NCI-H2107 treated with DMSO at 0.1 percent for 48 hours (cell line): Measurements from ENCODE around the gene TAF1L.
"Not testable (repeated sequence)": the region's sequence is repeated elsewhere in the genome, so short reads cannot be mapped to it uniquely, and the experiment has no call there.

Experiments used
- DNase-seq: peaks from one replicate; lab custom pipeline; 2025; ENCODE audit not compliant: unreplicated experiment; lab: John Stamatoyannopoulos, UW

TAF1L gene, protein sequence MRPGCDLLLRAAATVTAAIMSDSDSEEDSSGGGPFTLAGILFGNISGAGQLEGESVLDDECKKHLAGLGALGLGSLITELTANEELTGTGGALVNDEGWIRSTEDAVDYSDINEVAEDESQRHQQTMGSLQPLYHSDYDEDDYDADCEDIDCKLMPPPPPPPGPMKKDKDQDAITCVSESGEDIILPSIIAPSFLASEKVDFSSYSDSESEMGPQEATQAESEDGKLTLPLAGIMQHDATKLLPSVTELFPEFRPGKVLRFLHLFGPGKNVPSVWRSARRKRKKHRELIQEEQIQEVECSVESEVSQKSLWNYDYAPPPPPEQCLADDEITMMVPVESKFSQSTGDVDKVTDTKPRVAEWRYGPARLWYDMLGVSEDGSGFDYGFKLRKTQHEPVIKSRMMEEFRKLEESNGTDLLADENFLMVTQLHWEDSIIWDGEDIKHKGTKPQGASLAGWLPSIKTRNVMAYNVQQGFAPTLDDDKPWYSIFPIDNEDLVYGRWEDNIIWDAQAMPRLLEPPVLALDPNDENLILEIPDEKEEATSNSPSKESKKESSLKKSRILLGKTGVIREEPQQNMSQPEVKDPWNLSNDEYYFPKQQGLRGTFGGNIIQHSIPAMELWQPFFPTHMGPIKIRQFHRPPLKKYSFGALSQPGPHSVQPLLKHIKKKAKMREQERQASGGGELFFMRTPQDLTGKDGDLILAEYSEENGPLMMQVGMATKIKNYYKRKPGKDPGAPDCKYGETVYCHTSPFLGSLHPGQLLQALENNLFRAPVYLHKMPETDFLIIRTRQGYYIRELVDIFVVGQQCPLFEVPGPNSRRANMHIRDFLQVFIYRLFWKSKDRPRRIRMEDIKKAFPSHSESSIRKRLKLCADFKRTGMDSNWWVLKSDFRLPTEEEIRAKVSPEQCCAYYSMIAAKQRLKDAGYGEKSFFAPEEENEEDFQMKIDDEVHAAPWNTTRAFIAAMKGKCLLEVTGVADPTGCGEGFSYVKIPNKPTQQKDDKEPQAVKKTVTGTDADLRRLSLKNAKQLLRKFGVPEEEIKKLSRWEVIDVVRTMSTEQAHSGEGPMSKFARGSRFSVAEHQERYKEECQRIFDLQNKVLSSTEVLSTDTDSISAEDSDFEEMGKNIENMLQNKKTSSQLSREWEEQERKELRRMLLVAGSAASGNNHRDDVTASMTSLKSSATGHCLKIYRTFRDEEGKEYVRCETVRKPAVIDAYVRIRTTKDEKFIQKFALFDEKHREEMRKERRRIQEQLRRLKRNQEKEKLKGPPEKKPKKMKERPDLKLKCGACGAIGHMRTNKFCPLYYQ (N-terminal part only)

DNA sequence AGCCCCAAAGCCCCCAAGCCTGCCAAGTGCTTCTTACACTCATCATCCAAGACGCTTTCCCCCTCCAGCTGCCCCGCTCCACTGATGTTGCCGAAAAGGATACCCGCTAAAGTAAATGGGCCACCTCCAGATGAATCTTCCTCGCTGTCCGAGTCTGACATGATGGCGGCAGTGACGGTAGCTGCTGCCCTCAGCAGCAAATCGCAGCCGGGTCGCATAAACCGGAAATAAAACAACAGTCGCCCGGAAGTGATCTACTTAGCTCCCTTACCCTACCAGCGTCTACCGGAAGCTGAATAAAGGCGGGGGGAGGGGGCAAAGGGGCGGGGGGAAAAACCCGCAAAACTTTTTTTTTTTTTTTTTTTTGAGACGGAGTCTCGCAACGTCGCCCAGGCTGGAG, at the start of gene TAF1L:
Gene TAF1L (minus strand): TSS at position 308 of the 400 bp plus-strand sequence. CDS start 90 bp downstream, at position 218.
- no peak for DNase-seq

DNA sequence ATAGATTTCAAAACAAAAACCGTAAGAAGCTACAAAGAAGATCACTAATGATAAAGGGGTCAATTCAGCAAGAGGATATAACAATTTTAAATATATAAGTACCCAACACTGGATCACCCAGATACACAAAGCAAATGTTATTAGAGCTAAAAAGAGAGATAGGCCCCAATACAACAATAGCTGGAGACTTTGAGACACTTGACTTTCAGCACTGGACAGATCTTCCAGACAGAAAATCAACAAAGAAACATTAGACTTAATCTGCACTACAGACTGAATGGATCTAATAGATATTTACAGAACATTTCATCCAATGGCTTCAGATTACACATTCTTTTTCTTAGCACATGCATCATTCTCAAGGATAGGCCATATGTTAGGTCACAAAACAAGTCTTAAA, 46.3 kb upstream of the TAF1L start:
- no peak for DNase-seq

DNA sequence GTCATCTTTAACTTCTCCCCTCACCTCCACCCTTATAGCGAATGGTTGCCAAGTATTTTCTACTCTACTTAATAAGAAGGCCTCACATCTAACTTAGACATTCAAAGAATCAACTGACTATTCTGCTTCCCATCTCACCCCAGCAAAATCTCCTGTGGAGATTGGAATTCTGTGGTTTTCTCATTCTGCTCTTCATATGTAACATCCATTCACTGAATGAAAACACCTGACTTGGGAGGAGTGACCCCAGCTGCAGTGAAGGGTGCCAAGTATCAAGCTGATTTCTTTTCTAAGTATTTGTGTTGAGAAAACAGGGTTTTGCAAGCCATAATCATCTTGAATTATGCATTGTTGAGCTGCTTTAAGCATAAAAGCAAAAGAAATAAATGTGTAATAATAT, 42.5 kb upstream of the TAF1L start:
- DNase-seq: no peak

- no peak for DNase-seq
Observed at GRCh38 chr9:32672469-32672868, 37.0 kb upstream of the TAF1L start.

DNA sequence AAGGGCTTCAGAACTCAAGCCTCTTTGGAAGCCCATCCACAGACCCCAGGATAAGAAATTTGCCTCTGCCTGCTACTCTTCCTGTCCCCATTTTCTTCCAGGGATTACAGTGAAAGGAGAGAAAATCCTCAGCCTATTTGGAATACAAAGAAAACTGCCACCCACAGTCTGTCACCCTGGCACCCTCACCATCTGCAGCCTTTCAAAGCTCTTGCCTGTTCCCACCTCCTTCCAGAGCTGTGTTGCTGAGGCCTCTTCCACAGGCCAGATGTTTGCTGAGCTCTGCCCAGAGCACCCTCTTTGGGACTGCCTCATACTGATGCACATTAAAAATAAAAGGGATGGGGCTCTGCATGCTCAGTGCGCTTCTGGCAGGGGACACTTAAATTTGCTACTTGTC, 35.9 kb upstream of the TAF1L start:
- DNase-seq: no peak

DNA sequence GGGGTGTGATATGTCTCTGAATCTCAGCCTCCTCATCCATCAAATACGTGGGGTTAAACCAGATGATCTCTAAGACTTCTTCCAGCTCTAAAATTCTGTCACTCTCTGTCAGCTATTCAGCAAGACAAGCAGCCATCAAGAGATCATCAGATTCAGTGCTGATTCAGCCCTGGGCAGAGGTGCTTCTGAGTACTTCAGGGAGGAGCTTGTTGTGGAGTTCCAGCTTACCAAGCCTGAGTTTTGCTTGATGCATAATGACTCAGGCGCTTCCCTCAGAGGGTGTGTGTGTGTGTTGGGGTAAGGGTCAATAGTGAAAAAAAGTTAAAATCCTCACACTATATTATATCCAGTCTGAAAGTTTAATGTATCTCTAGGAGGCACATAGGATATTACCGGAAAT, 29.6 kb upstream of the TAF1L start:
- no peak for DNase-seq

DNA sequence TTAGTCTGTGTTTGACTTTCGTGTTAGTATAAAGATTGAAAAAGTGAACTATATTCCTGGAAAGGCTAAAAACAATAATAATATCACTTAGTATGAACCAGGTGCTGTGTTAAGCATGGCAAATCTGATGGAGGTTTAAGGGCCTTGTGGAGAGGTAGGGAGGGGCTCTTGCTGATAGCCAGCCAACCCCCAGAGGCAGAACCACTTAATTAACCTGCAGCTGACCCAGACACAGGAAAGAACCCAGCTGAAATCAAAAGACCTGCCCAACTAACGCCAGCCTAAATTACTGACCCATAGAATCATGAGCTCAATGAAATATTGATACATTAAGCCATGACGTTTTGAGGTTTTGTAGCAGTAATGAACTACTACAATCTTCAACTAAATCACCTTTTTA, 28.3 kb upstream of the TAF1L start:
- DNase-seq: no peak

GRCh38 chr9:32647671-32648070, 12.2 kb upstream of the TAF1L start:
- DNase-seq: no peak

GRCh38 chr9:32644698-32645097, 9.2 kb upstream of the TAF1L start:
- no peak for DNase-seq

DNA sequence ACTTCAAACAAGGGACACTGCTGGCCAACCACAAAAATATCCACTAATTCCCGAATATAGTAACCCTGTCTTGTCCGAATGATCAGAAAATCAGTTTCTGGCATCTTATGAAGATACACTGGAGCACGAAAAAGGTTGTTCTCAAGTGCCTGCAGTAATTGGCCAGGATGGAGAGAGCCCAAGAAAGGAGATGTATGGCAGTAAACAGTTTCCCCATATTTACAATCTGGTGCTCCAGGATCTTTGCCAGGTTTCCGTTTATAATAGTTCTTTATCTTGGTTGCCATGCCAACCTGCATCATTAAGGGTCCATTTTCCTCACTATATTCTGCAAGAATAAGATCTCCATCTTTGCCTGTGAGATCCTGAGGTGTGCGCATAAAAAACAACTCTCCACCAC, 2.3 kb downstream of the TAF1L start:
- DNase-seq: not testable (repeated sequence)

DNA sequence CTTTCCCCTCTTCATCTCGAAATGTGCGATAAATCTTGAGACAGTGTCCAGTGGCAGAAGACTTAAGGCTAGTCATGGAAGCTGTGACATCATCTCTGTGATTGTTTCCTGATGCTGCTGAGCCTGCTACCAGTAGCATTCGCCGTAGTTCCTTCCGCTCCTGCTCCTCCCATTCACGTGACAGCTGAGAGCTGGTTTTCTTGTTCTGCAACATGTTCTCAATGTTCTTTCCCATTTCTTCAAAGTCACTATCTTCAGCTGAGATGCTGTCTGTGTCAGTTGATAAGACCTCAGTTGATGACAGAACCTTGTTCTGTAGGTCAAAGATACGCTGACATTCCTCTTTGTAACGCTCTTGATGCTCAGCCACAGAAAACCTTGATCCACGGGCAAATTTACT, 3.5 kb downstream of the TAF1L start:
- DNase-seq: no peak

DNA sequence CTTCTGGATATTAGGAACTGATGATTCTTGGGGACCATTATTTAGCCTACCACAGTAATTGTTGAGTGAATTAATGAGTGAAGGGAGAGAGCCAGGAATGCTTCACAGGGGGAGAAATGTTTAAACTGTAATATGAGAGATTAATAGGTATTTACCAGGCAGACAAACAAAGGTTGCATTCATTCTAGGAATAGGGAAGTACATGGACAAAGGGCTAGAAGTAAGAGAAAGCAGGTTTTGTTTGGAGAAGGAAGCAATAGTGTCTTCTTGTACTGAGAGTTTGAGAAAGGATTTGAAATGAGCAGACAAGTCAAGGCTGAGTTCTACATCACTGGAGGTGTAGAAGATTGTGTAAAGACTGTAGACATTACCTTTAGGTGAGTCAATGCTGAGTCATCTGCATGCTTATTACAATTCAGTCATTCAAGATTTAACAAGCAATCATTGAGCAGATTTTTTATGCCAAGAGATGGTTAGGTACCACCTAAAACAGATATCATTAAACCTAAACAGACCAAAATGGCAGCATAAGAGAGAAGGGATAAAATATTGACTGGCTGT, 8.0 kb downstream of the TAF1L start:
- no peak for DNase-seq

- DNase-seq: no peak
Observed at GRCh38 chr9:32625320-32625719, 10.1 kb downstream of the TAF1L start.

GRCh38 chr9:32622948-32623347, 12.5 kb downstream of the TAF1L start:
- DNase-seq: no peak

- DNase-seq: no peak
Observed at GRCh38 chr9:32618261-32618660, 17.2 kb downstream of the TAF1L start.

DNA sequence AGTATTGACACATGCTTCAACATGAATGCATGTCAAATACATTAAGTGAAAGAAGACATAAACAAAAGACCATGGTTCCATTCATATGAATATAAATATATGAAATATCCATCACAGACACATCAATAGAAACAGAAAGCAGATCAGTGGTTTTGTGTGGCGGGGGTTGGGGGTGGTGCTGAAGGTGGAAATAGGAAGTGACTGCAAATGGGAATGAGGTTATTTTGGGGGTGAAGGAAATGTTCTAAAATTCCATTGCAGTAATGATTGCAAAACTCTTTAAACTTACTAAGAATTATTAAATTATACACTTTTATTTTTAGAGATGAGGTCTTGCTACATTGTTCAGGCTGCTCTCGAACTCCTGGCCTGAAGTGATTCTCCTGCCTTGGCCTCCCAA, 28.7 kb downstream of the TAF1L start:
- DNase-seq: no peak

GRCh38 chr9:32603914-32604852, 31.3 kb downstream of the TAF1L start:
- DNase-seq: no peak

- DNase-seq: not testable (repeated sequence)
Observed at GRCh38 chr9:32599021-32599420, 36.4 kb downstream of the TAF1L start.

GRCh38 chr9:32596936-32597335, 38.5 kb downstream of the TAF1L start:
- no peak for DNase-seq
